WTC11 (cell line): Measurements from ENCODE around the gene POLK. TPM values are rescaled to one million over a fixed set of nuclear protein-coding genes. Genes with fewer than 3 reads are reported as not detected.
"Not testable (repeated sequence)": the region's sequence is repeated elsewhere in the genome, so short reads cannot be mapped to it uniquely, and the experiment has no call there.

Experiments
- ATAC-seq: fragments of 200-7000 bp; cut with Tn5 transposase; 2 replicates; pipeline ENCODE4 v1.10.0; 2021; ENCODE audit warnings: mild to moderate bottlenecking, moderate library complexity
- CTCF ChIA-PET: fragments of 300-600 bp; sonication (Branson Sonifier 250); formaldehyde crosslinking; loops from one replicate; lab custom pipeline; 2021; ENCODE audit warnings: antibody characterized with exemption; lab: Charles Lee
- POLR2A ChIA-PET: fragments of 350-600 bp; sonication (Branson Sonifier 250); formaldehyde crosslinking; loops from one replicate; lab custom pipeline; 2021; ENCODE audit warnings: antibody characterized with exemption; lab: Charles Lee
- DNase-seq: peaks from one replicate; pipeline ENCODE4 v3.0.0; 2021; ENCODE audit warnings: low spot score
- H3K27ac Mint-ChIP-seq: 2 replicates; pipeline ENCODE4 v1.8.0; 2021; ENCODE audit warnings: mixed read lengths
- H3K27me3 Mint-ChIP-seq: 2 replicates; pipeline ENCODE4 v1.8.0; 2021; ENCODE audit warnings: low read depth, mild to moderate bottlenecking, moderate library complexity, mixed read lengths
- H3K36me3 Mint-ChIP-seq: 2 replicates; pipeline ENCODE4 v1.8.0; 2021; ENCODE audit warnings: mixed read lengths
- H3K4me1 Mint-ChIP-seq: 2 replicates; pipeline ENCODE4 v1.8.0; 2022; ENCODE audit warnings: mixed read lengths
- H3K4me3 Mint-ChIP-seq: 2 replicates; pipeline ENCODE4 v1.8.0; 2021; ENCODE audit warnings: mild to moderate bottlenecking, moderate library complexity, mixed read lengths
- H3K9me3 Mint-ChIP-seq: 2 replicates; pipeline ENCODE4 v1.8.0; 2021; ENCODE audit warnings: mixed read lengths
- ATF2 ChIP-seq: sonication (generic); formaldehyde crosslinking; IDR thresholded peaks from 2 replicates; pipeline ENCODE4 v1.8.1; 2022; ENCODE audit warnings: low read depth, missing genetic modification reagents, borderline replicate concordance
- CBFB ChIP-seq: sonication (generic); formaldehyde crosslinking; IDR thresholded peaks from 2 replicates; pipeline ENCODE4 v1.8.1; 2022; ENCODE audit warnings: mild to moderate bottlenecking, low read depth, missing genetic modification reagents
- FOXP1 ChIP-seq: sonication (generic); formaldehyde crosslinking; IDR thresholded peaks from 2 replicates; pipeline ENCODE4 v1.8.0; 2022; ENCODE audit warnings: missing genetic modification reagents, mild to moderate bottlenecking, moderate library complexity, borderline replicate concordance
- HMGXB4 ChIP-seq: sonication (generic); formaldehyde crosslinking; IDR thresholded peaks from 2 replicates; pipeline ENCODE4 v1.8.1; 2023; ENCODE audit warnings: mild to moderate bottlenecking, moderate library complexity, missing genetic modification reagents
- JAZF1 ChIP-seq: fragments of 250-450 bp; sonication (Bioruptor Pico); IDR thresholded peaks from 2 replicates; pipeline ENCODE4 v1.9.0; 2021; ENCODE audit warnings: moderate library complexity, mild to moderate bottlenecking, inconsistent platforms
- KAT7 ChIP-seq: sonication (generic); formaldehyde crosslinking; IDR thresholded peaks from 2 replicates; pipeline ENCODE4 v1.8.1; 2023; ENCODE audit warnings: missing genetic modification reagents, mild to moderate bottlenecking, borderline replicate concordance
- MYBL2 ChIP-seq: sonication (generic); formaldehyde crosslinking; IDR thresholded peaks from 2 replicates; pipeline ENCODE4 v1.8.1; 2023; ENCODE audit warnings: mild to moderate bottlenecking, moderate library complexity, missing genetic modification reagents
- NR1H2 ChIP-seq: sonication (generic); formaldehyde crosslinking; IDR thresholded peaks from 2 replicates; pipeline ENCODE4 v1.9.0; 2021; ENCODE audit warnings: mild to moderate bottlenecking, moderate library complexity, missing genetic modification reagents
- STAT6 ChIP-seq: sonication (generic); formaldehyde crosslinking; conservative IDR thresholded peaks from 2 replicates; pipeline ENCODE4 v1.8.1; 2023; ENCODE audit warnings: mild to moderate bottlenecking, low read depth, missing genetic modification reagents, moderate library complexity
- ZNF317 ChIP-seq: sonication (generic); formaldehyde crosslinking; IDR thresholded peaks from 2 replicates; pipeline ENCODE4 v1.8.1; 2023; ENCODE audit warnings: low read depth, mild to moderate bottlenecking, moderate library complexity, missing genetic modification reagents, borderline replicate concordance
- total RNA-seq: library from RNA; stranded (reverse); gene quantifications from 3 replicates; pipeline ENCODE4 v1.2.3, GENCODE V29; 2021
- TF ChIP-seq, protein P1 (sequence below): fragments of 250-450 bp; sonication (Bioruptor Pico); conservative IDR thresholded peaks from 2 replicates; pipeline ENCODE4 v1.9.0; 2021; ENCODE audit warnings: mild to moderate bottlenecking
- TF ChIP-seq, protein P2 (sequence below): sonication (generic); formaldehyde crosslinking; IDR thresholded peaks from 2 replicates; pipeline ENCODE4 v1.8.0; 2022; ENCODE audit warnings: mild to moderate bottlenecking, missing genetic modification reagents

The POLK gene
- total RNA-seq, 1 experiment from 2014 or later = 7.1 TPM

DNA sequence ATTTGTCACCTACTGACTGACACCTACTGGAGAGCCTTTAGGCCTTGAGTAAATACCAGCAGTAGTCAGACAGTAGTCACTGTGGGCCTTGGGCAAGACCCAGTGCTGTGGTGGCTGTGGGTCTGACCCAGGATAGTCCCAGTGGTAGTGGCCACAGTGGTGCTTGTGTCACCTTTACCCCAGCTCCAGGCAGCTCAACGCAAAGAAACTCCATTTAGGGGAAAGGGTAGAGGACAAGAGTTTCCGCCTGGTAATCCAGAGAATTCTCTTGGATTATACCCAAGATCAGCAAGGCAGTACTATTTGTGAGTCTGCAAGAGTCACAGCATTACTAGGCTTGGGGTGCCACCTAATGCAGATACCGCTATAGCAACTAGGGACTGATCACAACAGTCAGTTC is 29.2 kb upstream of the POLK start (continued):
- no peak for TF ChIP-seq STAT6 (CRISPR knock-in tag)
- no peak for TF ChIP-seq FOXP1 (CRISPR knock-in tag)
- TF ChIP-seq, protein P1, sequence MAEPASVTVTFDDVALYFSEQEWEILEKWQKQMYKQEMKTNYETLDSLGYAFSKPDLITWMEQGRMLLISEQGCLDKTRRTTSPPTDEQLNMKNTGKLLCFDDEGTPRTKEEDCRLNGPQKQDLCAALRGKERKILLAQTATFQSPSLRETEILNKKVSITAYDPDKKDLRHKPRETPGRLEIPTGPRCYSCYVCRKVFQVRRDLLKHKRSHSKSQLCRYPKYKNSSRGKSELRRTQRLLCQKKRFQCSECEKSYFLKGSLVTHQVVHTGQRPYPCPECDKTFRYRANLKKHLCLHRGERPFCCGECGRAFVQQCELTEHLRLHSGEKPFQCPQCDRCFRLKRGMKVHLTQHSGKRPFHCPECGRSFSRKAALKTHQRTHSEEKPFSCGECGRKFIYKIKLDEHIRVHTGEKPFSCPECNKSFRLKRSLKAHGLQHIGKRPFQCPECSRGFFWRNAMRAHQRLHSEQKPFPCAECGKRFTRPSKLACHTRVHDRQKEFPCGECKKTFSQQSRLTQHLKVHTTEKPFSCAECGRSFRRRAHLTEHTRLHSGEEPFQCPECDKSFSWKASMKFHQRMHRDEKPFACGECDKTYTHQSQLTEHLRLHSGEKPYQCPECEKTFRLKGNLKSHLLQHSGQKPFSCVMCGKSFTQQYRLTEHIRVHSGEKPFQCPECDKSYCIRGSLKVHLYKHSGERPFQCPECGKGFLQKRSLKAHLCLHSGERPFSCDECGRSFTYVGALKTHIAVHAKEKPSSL (CRISPR knock-in tag) = no peak

DNA sequence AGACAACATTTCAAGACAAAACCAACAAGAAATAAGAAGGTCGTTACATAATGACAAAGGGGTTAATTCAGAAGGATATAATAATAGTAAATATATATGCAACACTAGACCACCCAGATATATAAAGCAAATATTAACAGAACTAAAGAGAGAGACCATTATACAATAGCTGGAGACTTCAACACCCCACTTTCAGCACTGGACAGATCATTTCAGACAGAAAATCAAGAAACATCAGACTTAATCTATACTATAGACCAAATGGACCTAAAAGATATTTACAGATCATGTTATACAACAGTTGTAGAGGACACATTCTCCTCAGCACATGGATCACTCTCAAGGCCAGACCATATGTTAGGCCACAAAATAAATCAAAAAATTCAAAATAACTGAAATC is 27.1 kb upstream of the POLK start:
- ChIA-PET CTCF (no interaction called here), POLR2A (no interaction called here)
- Mint-ChIP-seq H3K9me3 (peaks cover 33% of the 10 kb centered on the region), H3K36me3 (peaks cover 23% of the 10 kb centered on the region), H3K27me3 (no peaks in the 10 kb centered on the region), H3K4me1 (peaks cover 17% of the 10 kb centered on the region), H3K27ac (no peak overlapping the region), H3K4me3 (no peak overlapping the region)
- TF ChIP-seq MYBL2 (CRISPR knock-in tag) = no peak
- TF ChIP-seq KAT7 (CRISPR knock-in tag) = no peak
- no peak for TF ChIP-seq ZNF317 (CRISPR knock-in tag)
- TF ChIP-seq JAZF1 (CRISPR knock-in tag) = no peak
- DNase-seq (no peak), ATAC-seq (no peak)

GRCh38 chr5:75489847-75490246 is 21.8 kb upstream of the POLK start:
- CTCF ChIA-PET, H3K27me3 Mint-ChIP-seq, ATAC-seq, H3K4me3 Mint-ChIP-seq, H3K27ac Mint-ChIP-seq, DNase-seq, H3K4me1 Mint-ChIP-seq, POLR2A ChIA-PET: not testable (repeated sequence)
- Mint-ChIP-seq H3K9me3 (peaks cover 42% of the 10 kb centered on the region), H3K36me3 (peaks cover 48% of the 10 kb centered on the region)

DNA sequence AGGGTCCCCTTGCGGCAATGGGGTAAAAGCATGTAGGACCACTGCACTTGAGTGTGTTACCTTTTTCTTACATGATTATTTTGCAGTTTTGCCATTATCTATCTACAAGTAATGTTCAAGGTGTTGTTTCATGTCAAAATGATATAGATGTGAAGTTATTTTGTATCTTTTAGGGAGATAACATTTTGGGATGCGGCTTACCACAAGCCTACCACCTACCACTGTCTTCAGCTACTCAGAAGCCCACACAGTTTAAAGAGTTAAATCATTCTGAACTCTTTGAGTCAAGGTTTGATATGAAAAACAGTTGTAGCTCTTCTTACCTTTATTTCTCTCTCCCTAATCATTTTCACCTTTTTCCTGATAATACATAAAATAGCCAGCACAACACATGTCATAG is 20.1 kb upstream of the POLK start:
- Mint-ChIP-seq H3K9me3 (peaks cover 32% of the 10 kb centered on the region), H3K27me3 (no peaks in the 10 kb centered on the region), H3K4me3 (no peak overlapping the region), H3K4me1 (peaks cover 15% of the 10 kb centered on the region), H3K36me3 (peaks cover 45% of the 10 kb centered on the region), H3K27ac (no peak overlapping the region)
- CTCF ChIA-PET = no interaction called here
- TF ChIP-seq ATF2 (CRISPR knock-in tag) (no peak), CBFB (no peak), HMGXB4 (no peak), NR1H2 (CRISPR knock-in tag) (no peak)
- TF ChIP-seq, protein P2, sequence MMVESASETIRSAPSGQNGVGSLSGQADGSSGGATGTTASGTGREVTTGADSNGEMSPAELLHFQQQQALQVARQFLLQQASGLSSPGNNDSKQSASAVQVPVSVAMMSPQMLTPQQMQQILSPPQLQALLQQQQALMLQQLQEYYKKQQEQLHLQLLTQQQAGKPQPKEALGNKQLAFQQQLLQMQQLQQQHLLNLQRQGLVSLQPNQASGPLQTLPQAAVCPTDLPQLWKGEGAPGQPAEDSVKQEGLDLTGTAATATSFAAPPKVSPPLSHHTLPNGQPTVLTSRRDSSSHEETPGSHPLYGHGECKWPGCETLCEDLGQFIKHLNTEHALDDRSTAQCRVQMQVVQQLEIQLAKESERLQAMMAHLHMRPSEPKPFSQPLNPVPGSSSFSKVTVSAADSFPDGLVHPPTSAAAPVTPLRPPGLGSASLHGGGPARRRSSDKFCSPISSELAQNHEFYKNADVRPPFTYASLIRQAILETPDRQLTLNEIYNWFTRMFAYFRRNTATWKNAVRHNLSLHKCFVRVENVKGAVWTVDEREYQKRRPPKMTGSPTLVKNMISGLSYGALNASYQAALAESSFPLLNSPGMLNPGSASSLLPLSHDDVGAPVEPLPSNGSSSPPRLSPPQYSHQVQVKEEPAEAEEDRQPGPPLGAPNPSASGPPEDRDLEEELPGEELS = no peak
- DNase-seq = no peak
- POLR2A ChIA-PET = no interaction called here
- no peak for ATAC-seq
